ENCODE results near the gene BCL6.

The BCL6 gene

GRCh38 chr3:187745201-187746058, at the start of gene BCL6:
TSS of gene BCL6 (minus strand) at chr3:187745468. CDS start at chr3:187733693, 11,775 bp downstream.
- peak; percentile 93 for DNase-seq

- DNase-seq: no peak
Measured at GRCh38 chr3:187794731-187795130, 49.5 kb upstream of the BCL6 start.

- no peak for DNase-seq
Measured at GRCh38 chr3:187793618-187794017, 48.4 kb upstream of the BCL6 start.

- no peak for DNase-seq
Measured at GRCh38 chr3:187792521-187792920, 47.3 kb upstream of the BCL6 start.

DNA sequence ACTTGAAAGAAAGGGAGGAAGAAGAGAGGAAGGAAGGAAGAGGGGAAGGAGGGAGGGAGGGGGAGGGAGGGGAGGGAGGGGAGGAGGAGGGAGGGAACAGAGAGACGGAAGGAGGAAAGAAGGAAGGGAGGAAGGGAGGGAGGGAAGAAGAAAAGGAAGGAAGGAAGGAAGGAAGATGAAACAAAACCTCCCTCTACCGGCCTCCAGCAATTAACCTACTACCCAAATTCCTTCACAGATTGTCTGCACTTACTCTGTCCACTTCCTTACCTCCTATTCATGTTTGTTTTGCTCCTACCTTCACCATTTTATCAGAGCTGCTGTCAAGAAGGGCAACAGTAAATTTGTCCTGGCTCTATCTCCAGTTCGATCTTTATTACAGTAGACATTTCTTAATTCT, 44.6 kb upstream of the BCL6 start:
- no peak for DNase-seq

DNA sequence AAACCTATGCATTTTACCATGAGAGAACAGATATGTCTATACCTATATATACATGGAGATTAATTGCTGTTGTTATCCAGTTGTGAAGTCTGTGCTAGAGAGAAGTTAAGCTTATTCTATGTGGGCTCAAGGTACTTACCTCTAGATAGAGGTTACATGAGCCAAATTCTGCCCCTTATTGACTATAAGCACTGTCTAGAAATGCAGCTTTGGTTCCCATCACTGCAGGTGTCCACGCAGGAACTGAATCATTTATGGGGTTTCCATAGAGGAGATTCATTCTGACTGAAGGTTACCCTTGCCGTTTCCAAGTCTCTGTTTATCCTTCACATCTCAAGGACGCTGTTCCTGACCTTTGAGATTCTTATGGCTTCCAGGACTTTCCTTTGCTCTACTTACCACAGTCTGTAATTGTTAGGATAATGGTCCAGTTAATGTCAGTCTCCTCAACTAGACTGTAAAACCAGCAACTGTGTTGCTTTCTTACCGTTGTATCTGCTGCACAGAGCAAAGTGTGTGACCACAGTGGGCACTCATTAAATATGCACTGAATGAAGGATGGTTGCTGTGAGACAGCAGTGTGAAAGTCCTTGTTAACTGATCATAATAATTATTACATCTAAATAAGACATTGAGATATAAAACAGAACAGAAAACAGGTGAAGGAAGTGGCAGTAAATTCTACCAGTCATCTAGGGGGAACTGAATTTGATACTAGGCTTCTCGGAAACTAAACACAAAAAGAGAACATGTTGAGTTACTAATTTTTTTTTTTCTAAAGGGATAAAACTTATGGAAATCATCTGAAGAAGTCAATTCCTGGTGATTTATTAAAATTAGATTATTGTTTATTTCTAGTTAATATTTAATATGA, 44.0 kb upstream of the BCL6 start:
- peak; percentile 32 for DNase-seq

DNA sequence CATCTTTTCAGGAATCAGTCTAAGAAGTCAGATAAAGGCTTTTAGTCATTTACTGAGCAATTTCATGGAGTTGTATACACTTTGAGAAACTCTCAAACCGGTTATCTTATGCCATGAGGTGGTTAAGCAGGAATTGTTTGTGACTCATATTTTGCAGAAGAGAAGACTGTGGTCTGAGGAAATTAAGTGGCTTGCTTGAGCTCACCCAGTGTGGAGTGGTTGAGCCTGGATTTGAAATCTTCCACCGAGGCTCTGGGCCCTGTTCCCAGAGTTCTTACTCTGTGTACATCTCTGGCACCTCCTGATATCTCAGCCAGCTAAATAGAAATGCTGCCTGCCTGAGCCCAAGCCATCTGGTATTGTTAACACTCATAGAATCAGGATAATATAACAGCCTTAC, 37.8 kb upstream of the BCL6 start:
- DNase-seq: peak; percentile 59

- no peak for DNase-seq
Measured at GRCh38 chr3:187782006-187782405, 36.7 kb upstream of the BCL6 start.

GRCh38 chr3:187781001-187781400, 35.7 kb upstream of the BCL6 start:
- no peak for DNase-seq

DNA sequence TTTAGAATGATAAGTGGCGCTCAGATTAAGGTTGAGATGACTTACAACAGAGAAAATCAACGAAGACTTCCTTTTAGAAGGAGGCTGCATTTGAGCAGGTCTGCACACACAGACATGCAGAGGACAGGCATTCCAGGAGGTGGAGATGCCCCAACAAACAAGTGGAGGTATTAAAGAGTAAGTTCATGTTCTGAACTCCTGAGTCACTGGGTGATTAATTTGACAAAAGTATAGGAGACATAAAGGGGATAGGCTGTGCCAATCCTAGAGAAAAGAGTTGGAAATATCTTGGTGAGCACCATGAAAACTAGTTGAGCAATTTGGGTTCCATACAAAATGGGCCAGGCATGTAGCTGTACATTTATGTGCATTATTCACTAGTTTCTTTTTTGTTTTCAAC, 33.5 kb upstream of the BCL6 start:
- DNase-seq: no peak

GRCh38 chr3:187777331-187777941, 32.2 kb upstream of the BCL6 start:
- peak; percentile 88 for DNase-seq

- no peak for DNase-seq
Measured at GRCh38 chr3:187775549-187775948, 30.3 kb upstream of the BCL6 start.

DNA sequence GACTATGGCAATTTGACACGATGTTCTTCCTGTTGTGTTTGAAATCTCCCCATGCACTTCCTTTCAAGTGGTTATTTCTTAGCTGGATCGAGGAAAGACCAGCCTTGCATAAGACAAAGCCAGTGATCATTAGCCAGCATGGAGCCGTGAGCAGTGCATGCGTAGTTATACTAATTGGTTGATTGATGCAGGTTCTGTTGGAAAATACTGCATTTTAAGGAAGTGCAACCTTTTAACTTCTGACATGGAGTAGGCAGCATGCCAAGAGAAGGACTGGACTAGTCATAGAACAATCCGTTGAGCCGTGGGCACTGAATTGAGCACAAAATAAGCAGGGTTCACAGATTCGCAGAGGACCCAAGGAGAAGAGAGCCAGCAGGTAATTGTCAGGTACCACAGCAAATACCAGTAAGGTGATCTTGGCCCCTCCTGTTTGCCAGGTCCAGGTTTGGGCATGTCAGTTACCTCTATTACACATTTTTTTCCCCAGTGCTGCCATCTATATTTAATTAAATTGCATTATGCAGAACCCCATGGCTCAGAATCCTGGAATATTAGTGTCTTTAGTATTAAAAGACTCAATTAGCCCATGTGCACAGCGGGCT, 29.0 kb upstream of the BCL6 start:
- no peak for DNase-seq

DNA sequence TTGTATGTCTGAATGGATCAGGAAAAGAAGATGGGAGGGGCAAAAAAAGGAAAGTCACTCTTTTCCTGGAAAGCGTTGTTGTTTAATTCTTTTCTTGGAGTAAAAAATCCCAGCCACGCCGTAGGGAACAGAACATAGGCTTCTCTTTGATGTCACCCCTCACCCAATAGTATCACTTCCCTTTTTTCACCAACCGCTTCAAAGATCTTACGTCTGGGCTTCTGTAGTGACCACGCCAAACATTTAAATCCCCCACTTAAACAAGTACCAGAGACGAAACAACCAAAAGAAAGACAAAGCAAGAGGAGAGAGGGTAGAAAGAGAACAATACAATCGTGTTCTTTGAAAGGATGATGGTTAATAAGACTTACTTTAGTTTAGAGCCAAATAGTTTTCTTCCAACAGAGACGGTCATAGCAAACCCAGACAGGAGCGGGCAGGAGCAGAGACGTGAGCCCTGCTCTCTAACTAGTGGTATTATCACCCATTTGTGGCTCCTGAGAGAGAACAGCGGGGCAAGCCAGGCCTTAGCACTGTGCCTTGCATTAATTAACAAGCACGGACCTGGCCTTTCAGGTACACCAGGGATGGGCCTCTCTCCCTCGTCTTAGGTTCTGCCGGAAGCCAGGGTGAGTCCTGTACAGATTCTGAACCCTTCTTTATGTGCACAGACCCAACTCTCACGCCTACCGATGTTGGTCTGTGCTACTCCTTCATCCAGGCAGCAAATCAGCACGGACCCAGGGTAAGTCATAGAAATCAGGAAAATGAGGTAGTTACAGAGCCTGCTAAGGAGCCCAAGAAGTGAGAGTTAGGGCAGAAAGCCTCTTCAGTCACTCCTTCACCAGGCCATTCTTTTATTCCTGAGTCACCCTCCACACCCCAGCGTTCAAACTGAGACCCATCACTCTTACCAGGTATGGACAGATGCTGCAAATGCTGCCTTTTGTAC, 28.2 kb upstream of the BCL6 start:
- no peak for DNase-seq

DNA sequence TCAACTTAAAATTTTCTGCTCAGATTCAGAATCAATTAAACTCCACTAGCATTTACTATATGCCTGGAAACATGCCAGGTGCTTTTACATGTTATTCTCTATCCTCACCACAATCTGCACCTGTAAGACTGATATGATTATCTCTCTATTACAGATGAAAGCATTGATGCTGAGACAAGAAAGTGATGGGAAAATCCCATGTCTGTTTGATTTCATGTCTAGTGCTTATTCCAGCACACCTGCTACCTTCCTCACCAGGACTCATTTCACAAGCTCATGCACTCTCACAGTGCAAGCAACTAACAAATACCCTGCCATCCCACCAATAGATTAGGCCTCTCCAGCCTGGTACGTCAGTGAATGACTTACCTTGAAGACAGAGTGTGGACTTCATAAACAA, 25.0 kb upstream of the BCL6 start:
- peak; percentile 59 for DNase-seq

DNA sequence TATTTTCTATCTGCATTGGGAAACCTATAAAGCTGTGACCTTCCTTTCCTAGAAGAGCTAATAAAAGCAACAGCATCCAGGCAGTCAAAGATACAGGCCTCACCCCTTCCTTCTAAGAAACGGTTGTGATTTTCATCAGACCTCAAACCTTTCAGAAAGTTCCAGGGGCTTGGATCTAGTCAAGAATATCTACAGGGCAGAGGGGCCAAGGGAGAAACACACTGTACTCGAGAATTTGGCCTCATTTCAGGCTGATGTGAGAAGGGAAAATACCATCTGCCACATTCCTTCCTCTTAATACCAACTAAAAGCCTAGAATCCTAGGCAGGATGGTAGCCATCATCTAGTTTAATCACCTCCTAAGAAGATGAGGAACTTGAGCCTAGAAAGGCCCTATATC, 24.5 kb upstream of the BCL6 start:
- no peak for DNase-seq

- no peak for DNase-seq
Measured at GRCh38 chr3:187767266-187768012, 22.2 kb upstream of the BCL6 start.

DNA sequence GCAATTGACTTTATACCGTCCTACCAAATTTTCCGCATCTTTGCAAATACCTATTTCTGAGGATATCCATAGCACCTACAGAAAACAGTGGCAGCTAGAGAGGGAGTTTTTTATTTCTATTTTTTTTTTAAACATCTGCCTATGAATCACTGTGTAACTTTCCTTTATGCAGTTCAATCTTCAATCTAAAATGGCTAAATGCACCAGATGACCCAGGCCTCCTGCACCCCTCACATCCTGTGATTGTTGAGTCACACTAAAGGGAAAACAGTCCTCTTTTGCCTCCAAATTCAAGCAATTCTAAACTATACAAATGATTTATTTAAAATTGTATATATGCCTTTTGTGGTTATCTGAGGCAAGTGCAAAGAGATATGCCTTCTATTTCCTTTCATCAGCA, 20.1 kb upstream of the BCL6 start:
- no peak for DNase-seq

- DNase-seq: no peak
Measured at GRCh38 chr3:187763850-187764648, 18.8 kb upstream of the BCL6 start.

- no peak for DNase-seq
Measured at GRCh38 chr3:187762792-187763191, 17.5 kb upstream of the BCL6 start.
